Panc1 (cell line): ENCODE data around the gene PRTFDC1. TPM values are rescaled to one million over a fixed set of nuclear protein-coding genes. Genes with fewer than 3 reads are reported as not detected.

Experiments used
- ATAC-seq: fragments of 200-7000 bp; cut with Tn5 transposase; 2 replicates; pipeline ENCODE4 v1.9.1; 2020; ENCODE audit warnings: mild to moderate bottlenecking, moderate library complexity
- BruUV-seq: library from RNA; stranded (reverse); fragments of 400-500 nt; replicated peaks from 2 replicates; lab custom pipeline; 2021; lab: Mats Ljungman, UMichigan
- CTCF ChIA-PET: fragments of 300-600 bp; sonication (Branson Sonifier 250); formaldehyde crosslinking; loops from one replicate; lab custom pipeline; 2022; ENCODE audit warnings: antibody characterized with exemption; lab: Charles Lee
- POLR2A ChIA-PET: fragments of 300-600 bp; sonication (Branson Sonifier 250); formaldehyde crosslinking; loops from one replicate; lab custom pipeline; 2022; ENCODE audit warnings: antibody characterized with exemption; lab: Charles Lee
- DNase-seq: peaks from one replicate; pipeline ENCODE4 v3.0.0-alpha.2; 2010; ENCODE audit warnings: low read depth, low spot score
- H3K27ac ChIP-seq: 2 replicates; pipeline ENCODE4 v1.5.1; 2011; ENCODE audit warnings: mild to moderate bottlenecking, low read length, inconsistent platforms
- H3K27me3 ChIP-seq: fragments of 200-500 bp; sonication (Bioruptor generic); 2 replicates; pipeline ENCODE4 v1.6.0; 2014; ENCODE audit warnings: low read length, inconsistent platforms; ENCODE audit not compliant: control insufficient read depth, insufficient read depth
- H3K36me3 ChIP-seq: fragments of 200-500 bp; sonication (Bioruptor generic); 2 replicates; pipeline ENCODE4 v1.5.1; 2014; ENCODE audit warnings: inconsistent platforms, mild to moderate bottlenecking, low read length, moderate library complexity; ENCODE audit not compliant: control insufficient read depth, insufficient read depth
- H3K4me1 ChIP-seq: 2 replicates; pipeline ENCODE4 v1.5.1; 2011; ENCODE audit warnings: inconsistent platforms, mild to moderate bottlenecking, low read length, moderate library complexity; ENCODE audit not compliant: control insufficient read depth, insufficient read depth
- H3K4me3 ChIP-seq, 2 experiments: 2 replicates each; pipeline ENCODE4 v1.5.1; 2011 to 2012; ENCODE audit warnings: low read depth in 2 of 2, low read length in 2 of 2, mild to moderate bottlenecking in 2 of 2, inconsistent platforms in 1 of 2, moderate library complexity in 1 of 2
- H3K9me3 ChIP-seq: fragments of 200-500 bp; sonication (Bioruptor generic); 2 replicates; pipeline ENCODE4 v1.5.1; 2014; ENCODE audit warnings: low read depth, mild to moderate bottlenecking, inconsistent platforms, low read length, moderate library complexity; ENCODE audit not compliant: control insufficient read depth, insufficient read depth
- CTCF ChIP-seq: fragments of 450-650 bp; IDR thresholded peaks from 2 replicates; pipeline ENCODE4 v1.5.1; 2017; ENCODE audit warnings: mild to moderate bottlenecking
- POLR2AphosphoS5 ChIP-seq: IDR thresholded peaks from 2 replicates; pipeline ENCODE4 v1.6.1; 2012; ENCODE audit warnings: mild to moderate bottlenecking, low read depth, low read length, moderate library complexity
- REST ChIP-seq, 2 experiments: IDR thresholded peaks; 2 replicates each; pipeline ENCODE4 v1.6.1; 2011 to 2012; ENCODE audit warnings: low read depth in 2 of 2, control low read depth in 1 of 2, low read length in 1 of 2, mild to moderate bottlenecking in 1 of 2, moderate library complexity in 1 of 2; ENCODE audit not compliant: insufficient read depth in 1 of 2
- SIN3A ChIP-seq: IDR thresholded peaks from 2 replicates; pipeline ENCODE4 v1.6.1; 2012; ENCODE audit warnings: low read depth, mild to moderate bottlenecking, low read length, moderate library complexity, borderline replicate concordance; ENCODE audit not compliant: insufficient read depth
- TCF7L2 ChIP-seq: IDR thresholded peaks from 2 replicates; pipeline ENCODE4 v1.6.1; 2011; ENCODE audit warnings: mild to moderate bottlenecking, low read depth, low read length, inconsistent platforms
- in situ Hi-C: cut with HindIII; loops from 2 replicates; pipeline ENCODE4 v1.10.0; 2016; ENCODE audit warnings: low sequenced_read_pairs, low pct_unique_long_range_greater_than_20kb
- intact Hi-C: fragments of 100-400 bp; cut with micrococcal nuclease; formaldehyde crosslinking; loops from one replicate; pipeline ENCODE4 v1.10.0; 2022; ENCODE audit not compliant: unreplicated experiment
- total RNA-seq: library from RNA; stranded (reverse); gene quantifications from one replicate; pipeline ENCODE4 v1.2.1, GENCODE V29; 2021; ENCODE audit not compliant: unreplicated experiment

The PRTFDC1 gene
- total RNA-seq, 1 experiment from 2014 or later = 3.0 TPM

DNA sequence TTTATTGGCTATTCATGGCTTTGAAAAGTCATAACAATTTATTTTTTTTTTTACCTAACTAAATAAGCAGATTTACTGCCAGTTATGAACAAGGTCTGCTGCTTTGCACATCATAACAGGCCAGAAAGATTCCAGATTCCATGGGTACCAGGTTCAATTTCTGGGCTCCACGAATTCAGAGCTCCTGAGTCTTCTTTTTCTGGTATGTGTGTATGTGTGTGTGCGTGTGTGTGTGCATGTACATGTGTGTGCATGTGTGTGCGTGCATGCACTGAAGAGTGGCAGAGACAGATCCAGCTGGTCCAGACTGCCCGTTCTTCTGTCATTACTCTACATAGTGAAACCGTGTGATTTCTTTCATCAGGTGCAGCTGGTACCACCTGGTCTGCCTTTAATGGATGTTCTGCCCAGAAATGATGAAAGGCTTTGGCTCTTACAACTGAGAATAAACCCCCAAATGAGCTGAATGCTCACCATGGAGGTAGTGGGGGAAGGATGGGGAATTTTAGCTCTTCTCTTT, 14.6 kb upstream of the PRTFDC1 start:
- Histone ChIP-seq H3K27me3 (no peaks in the 10 kb centered on the region), H3K9me3 (no peaks in the 10 kb centered on the region), H3K27ac (no peak overlapping the region), H3K4me1 (no peaks in the 10 kb centered on the region), H3K36me3 (no peaks in the 10 kb centered on the region), H3K4me3 (no peak overlapping the region)
- POLR2A ChIA-PET = no interaction called here
- intact Hi-C loops (no loop called here), in situ Hi-C loops (no loop called here)
- DNase-seq = no peak
- TF ChIP-seq REST (IDR thresholded peaks at IDR 0.05; ENCODE audit: insufficient read depth in 1 of 2, low read depth in 2 of 2, low read length in 1 of 2) = no peak
- TF ChIP-seq POLR2AphosphoS5 = no peak
- no peak for TF ChIP-seq CTCF
- no peak for TF ChIP-seq SIN3A
- TF ChIP-seq TCF7L2 = no peak
- CTCF ChIA-PET = no interaction called here
- no TSS peak for BruUV-seq
- no peak for ATAC-seq

DNA sequence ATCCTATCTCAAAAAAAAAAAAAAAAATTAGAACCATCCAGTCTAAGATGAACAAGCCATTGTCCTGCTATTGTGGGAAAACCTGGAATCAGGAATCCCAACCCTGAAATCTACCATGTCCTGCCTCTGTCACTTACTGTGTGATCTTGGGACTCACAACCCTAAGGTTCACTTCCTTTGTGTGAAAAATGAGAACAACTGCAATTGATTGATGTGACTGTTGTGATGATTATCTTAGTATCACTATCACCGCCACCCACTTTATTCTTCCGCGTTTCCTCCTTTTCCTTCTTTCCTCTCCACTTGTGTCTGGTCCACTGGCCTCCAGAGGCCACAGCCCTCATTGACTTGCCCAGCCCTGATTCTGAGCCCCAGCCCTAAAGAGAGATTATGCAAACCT, 12.6 kb upstream of the PRTFDC1 start:
- in situ Hi-C loops (no loop called here), intact Hi-C loops (no loop called here)
- H3K9me3 ChIP-seq = no peaks in the 10 kb centered on the region
- ATAC-seq = no peak
- H3K36me3 ChIP-seq = no peaks in the 10 kb centered on the region
- H3K27me3 ChIP-seq = no peaks in the 10 kb centered on the region
- H3K4me1 ChIP-seq = no peaks in the 10 kb centered on the region
- ChIA-PET POLR2A (no interaction called here), CTCF (no interaction called here)
- no peak overlapping the region for H3K27ac ChIP-seq
- no peak overlapping the region for H3K4me3 ChIP-seq
- DNase-seq = no peak
- TF ChIP-seq POLR2AphosphoS5 (no peak), CTCF (no peak), SIN3A (no peak), REST (IDR thresholded peaks at IDR 0.05; ENCODE audit: insufficient read depth in 1 of 2, low read depth in 2 of 2, low read length in 1 of 2) (no peak)
- BruUV-seq = no TSS peak
